Activated T-helper 1 cell treated with Interleukin-2 at 50 U/mL for 16 hours (primary cell): ENCODE measurements around the gene SMIM23.

Experiments used
- DNase-seq: peaks from one replicate; pipeline ENCODE4 v3.0.0-alpha.2; 2020; ENCODE audit warnings: low read depth

The SMIM23 gene

DNA sequence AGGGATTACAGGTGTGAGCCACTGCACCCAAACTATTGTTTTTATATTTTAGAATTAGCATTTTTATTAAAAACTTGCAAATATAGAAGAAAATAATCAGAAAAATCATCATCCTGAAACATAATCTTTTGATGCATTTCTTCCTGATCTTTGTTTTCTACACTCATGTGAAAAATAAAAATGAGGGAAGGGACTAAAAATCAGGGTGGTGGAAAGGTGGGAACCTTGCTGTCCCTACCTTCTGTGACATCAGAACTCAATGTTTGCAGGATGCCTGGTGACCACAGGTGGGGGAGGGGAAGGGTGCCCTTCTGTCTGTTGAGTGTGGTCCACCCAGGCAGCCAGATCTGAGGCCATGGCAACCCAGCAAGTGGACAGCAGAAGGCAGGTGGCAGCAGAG, at the start of gene SMIM23:
Gene SMIM23, plus strand, starts transcription at position 301 of the 400 bp plus-strand sequence. Its CDS starts 55 bp downstream, at position 356.
- no peak for DNase-seq

DNA sequence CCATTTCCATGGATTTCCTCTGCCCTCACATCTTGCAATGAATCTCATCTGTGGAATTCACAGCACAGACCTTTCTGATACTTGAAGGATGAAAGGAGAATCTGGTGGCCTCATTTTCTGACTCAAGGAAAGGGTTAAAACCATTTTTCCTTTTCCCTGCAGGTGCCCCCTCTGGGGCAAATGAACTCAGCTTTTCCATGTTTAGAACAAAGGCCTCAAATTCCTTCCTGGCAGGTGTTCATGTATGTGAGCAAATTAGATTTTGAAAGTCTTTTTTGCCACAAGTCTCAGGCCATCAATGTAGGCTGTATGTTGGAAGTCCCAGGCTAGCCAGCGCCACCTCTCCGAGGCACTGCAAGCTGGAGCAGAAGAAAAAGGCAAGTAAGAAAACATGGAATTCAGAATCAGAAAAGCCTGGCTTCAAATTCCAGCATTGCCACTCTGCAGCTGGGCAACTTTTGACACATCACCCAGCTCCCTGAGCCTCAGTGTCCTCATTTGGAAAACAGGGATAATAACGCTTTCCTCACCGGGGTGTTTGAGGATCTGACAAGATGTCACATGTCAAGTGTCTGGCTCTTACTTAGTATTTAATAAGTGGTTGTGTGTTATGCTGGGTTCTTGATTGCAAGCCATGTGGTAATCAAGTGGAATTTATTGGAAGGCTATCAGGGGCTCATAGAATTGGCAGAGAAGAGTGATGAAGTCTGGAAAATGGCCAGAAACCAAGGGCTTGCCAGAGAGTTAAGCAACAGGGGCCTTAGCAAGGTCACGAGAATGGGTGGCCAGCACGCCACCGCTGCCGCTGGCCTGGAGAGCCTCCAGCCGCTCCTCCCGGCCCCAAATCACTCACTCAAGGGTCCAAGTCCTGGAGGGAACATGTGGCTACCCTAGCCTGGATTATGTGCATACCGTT, 48.4 kb upstream of the SMIM23 start:
- DNase-seq: no peak

DNA sequence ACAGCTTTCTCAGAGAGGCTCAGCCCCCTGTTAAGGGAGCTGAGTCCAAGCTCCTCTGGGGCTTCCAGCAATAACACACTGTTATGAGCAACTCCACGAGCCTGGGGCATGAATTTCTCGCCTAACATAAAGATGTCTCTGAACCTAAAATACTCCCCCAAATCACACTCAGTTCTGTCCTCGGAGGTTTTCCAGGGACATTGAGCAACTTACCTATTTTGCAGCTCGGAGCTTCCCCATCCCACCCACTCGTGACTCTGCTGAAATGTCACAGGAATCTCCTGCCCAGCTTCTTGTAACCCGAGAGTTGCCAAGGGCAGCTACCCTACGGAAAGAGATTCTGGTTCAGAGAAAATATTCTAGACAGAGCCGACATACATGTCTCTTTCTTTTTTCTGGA, 47.1 kb upstream of the SMIM23 start:
- no peak for DNase-seq

DNA sequence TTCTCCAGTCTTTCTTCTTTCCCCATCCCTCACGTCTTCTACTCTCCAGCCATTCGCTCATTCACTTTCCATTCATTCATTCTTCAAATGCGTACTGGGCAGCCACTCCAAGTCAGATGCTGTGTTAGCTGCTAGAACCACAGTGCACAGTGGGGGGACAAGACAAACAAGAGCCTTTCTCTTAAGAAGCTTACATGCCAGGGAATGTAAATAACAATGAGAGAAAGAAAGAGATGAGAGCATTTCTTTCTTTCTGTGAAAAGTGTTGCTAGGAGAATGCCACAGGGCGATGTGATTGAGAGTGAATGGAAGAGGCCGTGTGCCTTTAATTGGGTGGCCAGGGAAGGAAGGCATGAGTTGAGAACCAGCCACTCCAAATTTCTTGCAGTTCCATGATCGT, 46.3 kb upstream of the SMIM23 start:
- DNase-seq: no peak

DNA sequence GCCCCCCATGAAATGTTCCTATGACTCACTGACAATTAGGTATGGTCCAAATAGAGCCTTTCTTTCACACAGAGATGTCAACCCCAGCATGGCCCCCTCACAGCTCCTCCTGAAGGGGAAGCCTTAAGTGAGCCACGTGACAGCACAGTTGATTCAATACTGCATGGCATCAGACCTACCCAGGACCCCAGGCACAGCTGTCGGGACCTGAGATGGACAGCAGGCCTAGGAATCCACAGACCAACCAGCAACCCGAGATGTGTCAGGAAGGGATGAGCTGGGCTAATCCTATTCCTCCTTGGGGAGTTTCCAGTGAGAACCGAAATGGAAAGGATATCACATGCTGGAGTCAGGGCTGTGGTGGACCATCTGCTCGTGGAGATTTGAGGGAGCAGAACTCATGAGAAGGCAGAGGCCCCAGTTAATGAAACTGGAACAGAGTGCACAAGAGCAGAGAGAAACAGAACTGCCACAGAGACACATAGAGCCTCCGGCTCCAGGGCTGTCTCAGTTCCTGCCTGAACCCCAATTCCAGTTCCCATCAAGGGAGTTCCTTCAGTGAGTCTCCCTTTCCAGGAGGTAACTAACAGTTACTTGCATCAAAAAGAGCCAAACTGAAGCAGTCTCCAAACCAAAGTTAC, 42.1 kb upstream of the SMIM23 start:
- no peak for DNase-seq

DNA sequence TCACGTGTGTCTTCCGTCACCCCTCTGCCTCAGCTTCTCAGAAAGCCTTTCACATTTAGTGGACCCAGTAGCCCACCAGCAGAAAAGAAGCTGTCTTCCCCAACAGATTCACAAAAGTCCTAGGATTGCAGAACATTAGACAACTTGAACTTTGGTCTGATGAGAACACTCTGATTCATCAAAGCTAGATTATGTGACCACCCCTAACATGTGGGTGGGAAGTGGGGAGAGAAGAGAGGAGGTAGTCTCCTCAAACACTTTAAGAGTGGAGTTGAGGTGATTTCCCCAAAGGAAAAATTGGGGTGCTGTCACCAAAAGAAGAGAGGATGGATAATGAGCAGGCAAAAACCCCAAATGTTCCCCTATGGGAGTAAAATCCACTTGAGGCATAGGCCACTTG, 41.4 kb upstream of the SMIM23 start:
- no peak for DNase-seq

DNA sequence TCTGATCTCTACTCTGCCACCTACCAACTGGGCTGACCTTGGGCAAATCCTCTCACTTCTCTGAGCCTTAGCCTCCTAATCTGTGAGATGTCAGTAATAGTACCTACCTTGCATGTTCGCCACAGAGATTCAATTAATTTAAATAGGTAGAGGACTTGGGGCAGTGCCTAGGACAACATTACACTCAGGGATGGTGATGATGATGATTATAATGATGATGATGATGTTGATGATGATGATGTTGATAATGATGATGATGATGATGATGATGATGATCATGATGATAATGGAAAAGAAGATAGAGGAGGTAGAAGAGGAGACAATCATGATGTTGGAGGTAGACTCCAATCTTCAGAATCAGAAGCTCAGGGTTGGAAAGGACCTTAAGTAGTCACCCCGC, 40.7 kb upstream of the SMIM23 start:
- DNase-seq: no peak

DNA sequence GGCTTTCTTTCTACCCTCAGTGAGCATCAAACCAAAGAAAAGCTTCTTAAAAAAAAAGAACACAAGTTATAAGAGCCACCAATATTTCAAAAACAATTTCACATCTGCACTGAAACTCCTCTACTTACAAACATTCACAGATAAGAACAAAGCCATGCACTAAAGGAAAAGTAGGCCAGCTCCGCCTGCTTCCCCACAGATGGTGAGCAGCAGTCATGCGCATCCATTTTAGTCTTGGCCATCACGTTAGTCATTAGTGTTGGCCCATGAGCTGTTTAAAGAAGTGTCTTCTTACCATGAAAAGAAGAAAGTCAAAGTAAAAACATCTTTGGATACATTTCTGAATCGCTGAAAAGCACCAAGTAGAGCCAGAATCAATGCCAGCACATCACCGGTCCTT, 40.0 kb upstream of the SMIM23 start:
- DNase-seq: no peak

DNA sequence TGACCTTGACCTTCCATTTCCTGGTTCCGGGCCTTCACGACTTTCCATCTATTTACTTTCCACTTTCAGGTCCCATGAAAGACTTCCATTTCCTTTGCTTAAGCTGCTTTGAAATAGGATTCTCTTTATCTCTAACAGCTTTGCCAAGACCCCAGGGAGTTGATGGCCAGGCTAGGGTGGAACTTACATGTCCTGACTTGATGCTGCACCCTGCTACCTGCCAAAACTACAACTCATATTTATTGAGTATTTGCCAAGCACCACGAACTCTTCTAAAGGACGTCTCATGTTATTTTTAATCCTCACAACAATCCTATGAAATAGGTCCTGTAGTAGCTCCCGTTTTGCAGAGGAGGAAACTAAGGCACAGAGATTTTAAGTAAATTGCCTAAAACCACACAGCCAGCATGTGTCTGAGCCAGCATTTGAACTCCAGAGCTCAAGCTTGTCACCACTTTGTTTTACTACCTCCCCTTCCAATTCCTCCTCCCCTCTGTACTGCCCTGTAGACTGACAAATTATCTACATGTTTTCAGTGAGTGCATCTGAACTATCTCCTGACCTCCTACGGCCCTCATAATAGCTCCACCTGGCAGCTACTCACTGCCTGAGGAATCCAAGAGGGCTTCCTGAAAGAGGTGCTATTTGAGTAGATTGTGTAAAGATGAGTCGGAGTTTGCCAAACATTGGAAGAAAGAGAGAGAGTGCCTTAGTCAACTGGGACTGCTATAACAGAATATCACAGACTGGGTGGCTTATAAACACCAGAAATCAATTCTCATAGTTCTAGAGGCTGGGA, 38.4 kb upstream of the SMIM23 start:
- no peak for DNase-seq

DNA sequence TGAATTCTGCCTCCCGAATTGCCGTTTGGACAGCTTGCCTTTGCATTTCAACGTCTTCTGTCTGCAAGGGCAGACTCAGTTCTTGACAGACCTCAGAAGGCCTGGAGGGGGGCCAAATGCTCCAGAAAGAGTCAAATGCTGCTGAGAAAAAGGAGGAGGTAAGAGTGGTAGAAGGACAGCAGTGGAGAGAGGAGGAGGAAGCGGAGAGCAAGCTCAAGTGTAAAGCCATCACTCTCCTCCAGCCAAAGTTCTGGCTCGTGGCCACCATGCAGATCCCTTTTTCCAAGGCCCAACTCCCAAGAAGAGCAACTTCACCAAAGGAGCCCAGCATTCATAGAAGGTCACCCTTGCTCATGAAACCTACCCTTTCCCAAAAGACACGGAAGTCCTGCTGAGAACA, 36.9 kb upstream of the SMIM23 start:
- DNase-seq: no peak

DNA sequence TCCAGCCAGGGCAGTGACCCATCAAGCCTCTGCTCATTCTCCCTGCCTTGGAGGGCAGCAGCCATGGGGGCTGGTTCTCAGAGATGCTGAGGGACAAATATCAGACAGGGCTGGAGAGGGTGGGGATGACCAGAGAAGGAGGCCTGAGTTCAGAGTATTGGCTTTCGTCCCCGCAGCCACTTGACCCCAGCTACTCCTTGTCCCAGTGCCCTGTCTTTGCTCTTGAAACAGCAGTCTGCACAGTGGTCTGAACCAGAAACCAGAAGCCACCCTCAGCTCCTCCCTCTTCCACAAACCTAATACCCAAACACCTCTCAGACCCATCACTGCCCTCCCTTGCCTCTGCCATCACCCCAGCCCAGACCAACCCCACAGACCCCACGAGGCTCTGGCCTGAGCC, 36.3 kb upstream of the SMIM23 start:
- DNase-seq: no peak

DNA sequence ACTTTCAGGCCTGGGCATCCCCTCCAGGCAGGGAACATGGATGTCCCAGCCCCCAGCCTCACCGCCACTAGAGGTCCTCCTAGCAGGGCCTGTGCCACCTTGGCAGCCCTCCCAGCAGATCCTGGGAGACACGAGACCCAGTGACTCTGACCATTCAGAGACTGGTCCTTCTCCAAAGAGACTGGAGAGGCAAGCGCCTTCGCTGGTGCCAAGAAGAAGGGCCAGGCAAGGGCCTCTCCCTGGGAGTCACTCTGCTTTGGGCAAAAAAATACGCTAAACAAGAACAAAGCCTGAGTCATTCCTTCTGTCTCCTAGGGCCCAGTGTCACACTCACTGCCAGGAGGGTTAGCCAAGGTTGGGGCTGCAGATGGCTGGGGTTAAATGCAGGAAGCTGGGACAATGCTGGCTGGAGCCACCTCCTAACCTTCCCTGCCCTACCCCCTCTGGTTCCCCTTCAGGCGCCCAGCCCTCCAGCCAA, 35.3 kb upstream of the SMIM23 start:
- no peak for DNase-seq

DNA sequence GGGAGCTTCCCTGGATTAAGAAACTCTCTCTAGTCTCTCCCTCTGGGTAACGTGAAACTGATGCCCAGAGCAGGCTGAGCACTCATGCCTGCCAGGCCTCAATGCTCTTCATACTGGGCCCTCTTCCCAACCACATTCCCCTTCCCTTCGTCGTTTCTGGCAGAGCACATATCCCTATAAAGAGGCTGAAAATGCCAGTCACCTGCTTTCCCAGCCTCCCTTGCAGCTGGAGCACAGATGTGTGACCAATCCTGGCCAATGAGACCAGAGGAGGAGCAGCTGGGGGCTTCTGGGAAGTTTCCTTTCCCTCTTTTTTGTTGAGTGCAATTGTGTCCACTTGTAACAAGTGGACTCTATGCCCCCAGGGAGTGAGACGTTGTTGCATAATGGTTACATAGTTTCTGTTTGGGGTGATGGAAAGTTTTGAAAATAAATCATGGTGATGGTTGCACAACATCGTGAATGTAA, 30.2 kb upstream of the SMIM23 start:
- no peak for DNase-seq

DNA sequence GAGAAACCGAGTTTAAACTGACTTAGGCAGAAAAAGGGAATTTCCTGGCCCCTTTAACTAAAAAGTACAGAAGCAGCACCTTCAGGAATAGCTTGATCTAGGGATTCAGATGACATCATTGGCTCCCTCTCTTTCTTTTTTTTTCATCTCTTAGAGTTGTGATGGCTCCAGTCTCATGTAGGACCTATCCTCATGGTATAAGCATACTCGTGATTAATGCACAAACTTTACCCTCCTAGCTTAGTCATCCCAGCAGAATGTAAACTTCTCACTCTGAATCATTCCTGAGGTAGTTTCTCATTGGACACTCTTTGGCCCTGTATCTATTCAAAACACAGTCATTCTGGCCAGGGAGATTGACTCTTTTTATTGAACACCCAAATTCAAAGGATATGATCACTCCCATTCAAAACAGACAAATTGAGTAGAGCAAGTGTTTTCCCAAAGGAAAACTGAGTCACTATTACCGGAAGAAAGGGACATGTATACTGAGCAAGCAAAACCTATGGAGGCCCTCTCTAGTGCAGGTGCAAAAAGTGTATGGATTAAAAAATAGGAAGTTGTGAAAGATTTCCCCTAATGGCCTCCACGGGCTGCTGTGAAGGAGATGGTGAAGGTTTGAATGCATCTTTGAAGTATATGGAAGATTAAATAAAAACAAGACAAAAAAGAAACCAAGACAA, 27.6 kb upstream of the SMIM23 start:
- DNase-seq: no peak

DNA sequence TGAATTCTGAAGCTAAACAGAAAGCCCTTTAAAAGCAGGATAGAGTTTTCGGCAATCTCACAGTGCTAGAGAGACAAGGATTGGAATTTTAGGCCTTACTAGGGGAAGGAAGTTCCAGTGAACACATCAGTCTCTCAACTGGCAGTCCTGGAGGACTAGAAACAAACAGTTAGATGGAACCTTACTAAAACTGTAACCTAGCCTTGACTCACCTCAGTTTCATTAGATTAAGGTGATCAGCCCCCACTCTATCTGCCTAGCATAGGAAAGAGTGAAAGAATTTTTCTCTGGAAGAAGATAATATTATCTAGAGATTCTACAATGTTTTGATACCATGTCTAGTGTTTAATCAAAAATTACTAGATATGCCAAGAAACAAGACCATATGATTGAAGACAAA, 25.8 kb upstream of the SMIM23 start:
- DNase-seq: no peak

DNA sequence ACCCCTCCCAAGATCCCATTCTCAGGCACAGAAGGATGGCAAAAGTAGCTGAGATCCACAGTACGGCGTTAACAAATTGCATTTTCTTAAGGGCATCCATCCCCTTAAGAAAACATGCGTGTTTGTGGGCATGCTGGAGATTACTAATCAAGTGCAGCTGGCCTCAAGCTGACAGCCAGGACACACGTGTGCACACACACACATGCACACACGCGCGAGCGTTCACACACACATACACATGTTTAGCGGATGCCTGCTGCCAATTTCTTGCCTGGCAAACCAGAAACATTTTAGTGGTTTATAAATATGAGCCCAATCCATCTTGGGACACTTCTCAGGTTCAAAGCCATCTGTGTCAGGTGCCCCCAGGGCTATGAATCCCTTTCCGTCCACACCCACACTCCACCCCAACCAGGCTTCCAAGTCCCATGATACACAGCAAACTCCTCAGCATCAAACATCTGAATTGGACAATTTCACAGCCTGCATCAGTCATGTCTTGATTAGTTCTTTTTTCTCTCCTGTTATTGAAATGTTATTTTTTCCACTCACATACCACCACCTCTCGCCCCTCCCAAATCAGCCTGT, 23.5 kb upstream of the SMIM23 start:
- DNase-seq: no peak

DNA sequence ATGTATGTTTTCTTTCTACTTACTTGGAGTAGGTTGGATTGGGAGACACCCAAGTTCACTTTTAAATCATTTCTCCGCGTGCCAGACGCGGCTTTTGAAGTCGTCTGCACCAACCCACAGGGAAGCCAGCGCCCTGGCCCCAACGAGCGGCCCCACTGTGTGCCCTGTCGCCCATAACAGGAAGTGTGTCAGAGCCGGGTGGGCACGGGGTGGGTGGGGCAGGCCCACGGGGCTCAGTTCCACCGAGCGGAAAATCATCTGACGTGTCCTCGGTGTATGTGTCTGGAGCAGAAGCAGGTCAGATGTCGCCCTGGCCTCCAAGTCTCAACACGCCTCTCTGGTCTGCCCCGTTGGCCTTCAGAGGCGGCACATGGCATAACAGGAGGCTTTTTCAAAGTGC, 22.7 kb upstream of the SMIM23 start:
- DNase-seq: no peak

DNA sequence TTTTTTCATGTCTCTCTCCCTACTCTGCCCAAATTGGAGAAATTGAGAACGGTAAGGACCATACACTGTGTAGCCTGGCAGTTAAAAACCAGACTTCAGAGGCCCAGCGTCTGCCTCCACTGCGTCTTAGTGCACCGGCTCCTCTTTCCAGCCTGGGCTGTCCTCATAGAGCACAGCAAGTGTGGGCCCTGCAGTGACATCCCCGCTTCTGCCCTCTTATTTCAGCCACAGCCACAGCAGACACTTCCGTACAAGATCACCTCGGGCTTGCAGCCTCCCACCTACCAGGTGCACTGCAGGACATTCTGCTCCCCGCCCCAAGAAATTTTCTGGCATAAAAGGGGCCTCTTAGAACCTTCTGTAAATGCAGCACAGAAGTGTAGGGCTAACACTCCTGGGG, 21.4 kb upstream of the SMIM23 start:
- DNase-seq: no peak

DNA sequence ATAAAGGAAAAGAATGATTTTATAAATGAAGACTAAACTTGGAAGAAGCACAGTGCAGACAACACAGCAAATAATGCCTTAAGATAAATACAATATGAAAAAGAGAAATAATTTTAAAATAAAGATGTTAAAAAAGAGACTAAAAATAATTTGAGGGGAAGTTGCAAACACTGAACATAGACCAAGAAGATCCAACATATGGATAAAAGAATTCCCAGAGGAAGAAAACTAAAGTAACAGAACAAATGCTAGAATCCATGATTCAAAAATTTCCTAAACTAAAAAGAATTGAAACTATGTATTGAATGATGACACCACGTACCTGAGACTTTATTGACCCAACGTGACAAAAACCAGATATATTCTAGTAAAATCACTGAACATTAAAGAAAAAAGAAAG, 18.7 kb upstream of the SMIM23 start:
- DNase-seq: no peak

DNA sequence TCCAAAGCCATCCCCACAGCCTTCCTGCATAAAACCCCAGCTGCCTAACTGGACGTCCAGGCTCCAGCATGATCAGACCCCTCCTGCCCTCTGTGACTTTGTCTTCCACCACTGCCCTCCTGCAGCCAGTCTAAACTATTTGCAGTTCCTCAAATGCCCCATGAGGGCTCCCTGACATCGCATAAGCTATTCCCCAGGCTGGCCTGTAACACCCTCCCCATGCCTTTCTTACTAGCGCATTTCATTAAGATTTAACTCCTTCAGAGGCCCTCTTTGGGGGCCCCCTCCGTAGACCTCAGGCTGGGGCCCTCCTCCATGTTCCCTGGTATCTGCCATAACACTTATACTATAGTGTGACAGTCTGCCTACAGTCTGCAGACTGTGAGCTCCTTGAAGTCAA, 15.5 kb upstream of the SMIM23 start:
- no peak for DNase-seq

DNA sequence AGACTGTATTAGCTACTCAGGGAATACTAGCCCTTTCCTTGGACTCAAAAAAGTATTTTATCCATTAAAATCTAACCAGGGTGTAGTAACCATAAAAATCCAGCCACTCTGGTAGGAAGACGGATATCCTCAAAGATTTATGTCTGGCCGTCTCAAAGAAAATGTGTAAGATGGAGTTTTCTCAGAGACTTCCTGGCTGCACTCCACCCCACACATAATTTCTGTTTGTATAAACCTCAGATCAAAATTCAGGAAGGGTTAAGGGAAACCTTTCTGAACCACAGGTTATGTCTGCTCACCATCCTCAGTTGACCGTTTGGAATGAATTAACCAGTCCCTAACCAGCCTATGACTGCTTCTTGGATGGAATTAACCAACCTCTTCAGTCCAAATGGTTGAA, 13.8 kb upstream of the SMIM23 start:
- no peak for DNase-seq

DNA sequence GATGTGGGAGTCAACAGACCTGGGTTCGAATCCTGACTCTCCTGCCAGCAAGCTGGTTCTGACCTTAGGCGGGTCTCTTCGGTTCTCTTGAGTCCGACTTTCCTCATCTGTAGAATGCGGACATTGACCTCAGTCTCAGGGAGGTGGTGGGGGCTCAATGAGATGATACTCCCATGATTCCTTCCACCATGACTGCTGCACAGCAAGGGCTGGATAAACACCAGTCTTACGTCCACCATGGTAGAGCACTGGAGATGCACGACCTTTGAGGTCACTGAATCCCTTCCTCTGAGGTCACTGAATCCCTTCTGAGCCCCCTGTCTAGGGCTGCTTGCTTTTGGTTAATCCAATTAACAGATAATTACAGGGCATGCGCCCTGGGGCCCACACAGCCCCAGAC, 12.5 kb upstream of the SMIM23 start:
- DNase-seq: no peak
